ENCODE data around the gene CLIC1.

The CLIC1 gene

GRCh38 chr6:31686483-31686882, 49.8 kb downstream of the CLIC1 start:
- FAIRE-seq (no peak), DNase-seq (ENCODE audit: insufficient read length, low spot score) (no peak)
- TF ChIP-seq POLR2A (IDR thresholded peaks at IDR 0.05; ENCODE audit: low read depth, low read length), result no peak

GRCh38 chr6:31683591-31683990, 52.7 kb downstream of the CLIC1 start:
- TF ChIP-seq POLR2A (IDR thresholded peaks at IDR 0.05; ENCODE audit: low read depth, low read length), result no peak
- FAIRE-seq (no peak), DNase-seq (ENCODE audit: insufficient read length, low spot score) (no peak)

- no peak for FAIRE-seq
- no peak for DNase-seq (ENCODE audit: insufficient read length, low spot score)
- TF ChIP-seq POLR2A (IDR thresholded peaks at IDR 0.05; ENCODE audit: low read depth, low read length), result no peak
Measured at GRCh38 chr6:31681135-31681671, 55.1 kb downstream of the CLIC1 start.

All from H54 (cell line).